ENCODE measurements around the gene ADPRHL1.
A peak's percentile ranks its signal among the peaks of the same experiment; 100 is the strongest.

GRCh38 chr13:113404723-113405471, 48.4 kb downstream of the ADPRHL1 start:
- no peak for TF ChIP-seq CTCF (IDR thresholded peaks at IDR 0.05 in 8 of 11, conservative IDR thresholded peaks at IDR 0.05 in 3 of 11)
- peak in 1 of 3 donors; percentile 15 for TF ChIP-seq POLR2AphosphoS5 (IDR thresholded peaks at IDR 0.05)
- TF ChIP-seq POLR2A (IDR thresholded peaks at IDR 0.05) = no peak

All from spleen (tissue), 7 donors.